Fibroblast of lung (primary cell): ENCODE measurements around the gene LAMA4. TPM values are rescaled to one million over a fixed set of nuclear protein-coding genes. Genes with fewer than 3 reads are reported as not detected.

Source experiments
- DNase-seq, 2 donors: peaks; one replicate each; pipeline versions ENCODE4 v3.0.0 to v3.0.0-alpha.2; 2010; ENCODE audit warnings: low read depth in 2 of 2
- H2AFZ ChIP-seq: 2 replicates; pipeline ENCODE4 v1.5.1; 2012; ENCODE audit warnings: low read length, control low read depth, inconsistent platforms
- H3K27ac ChIP-seq: 2 replicates; pipeline ENCODE4 v1.5.1; 2011; ENCODE audit warnings: low read length, control low read depth; ENCODE audit not compliant: insufficient read depth
- H3K27me3 ChIP-seq: 2 replicates; pipeline ENCODE4 v1.5.1; 2011; ENCODE audit warnings: mild to moderate bottlenecking, low read length; ENCODE audit not compliant: control insufficient read depth, insufficient read depth
- H3K36me3 ChIP-seq: 2 replicates; pipeline ENCODE4 v1.5.1; 2011; ENCODE audit warnings: low read length; ENCODE audit not compliant: control insufficient read depth, insufficient read depth
- H3K4me1 ChIP-seq: 2 replicates; pipeline ENCODE4 v1.5.1; 2011; ENCODE audit warnings: low read length; ENCODE audit not compliant: control insufficient read depth, insufficient read depth; ENCODE audit errors: extremely low read depth
- H3K4me2 ChIP-seq: 2 replicates; pipeline ENCODE4 v1.5.1; 2011; ENCODE audit warnings: low read length, control low read depth; ENCODE audit not compliant: insufficient read depth; ENCODE audit errors: extremely low read depth
- H3K4me3 ChIP-seq, 4 experiments: fragments of 200-600 bp in 1 of 4; sonication (generic) in 1 of 4; replicated peaks in 1 of 4; 2 replicates each; pipeline ENCODE4 v1.5.1; 2011 to 2016; ENCODE audit warnings: low read length in 4 of 4, low read depth in 3 of 4, mild to moderate bottlenecking in 3 of 4, control low read depth in 2 of 4, inconsistent platforms in 1 of 4, mixed read lengths in 1 of 4; ENCODE audit not compliant: insufficient read depth in 1 of 4; ENCODE audit errors: control extremely low read depth in 1 of 4
- H3K79me2 ChIP-seq: 2 replicates; pipeline ENCODE4 v1.5.1; 2012; ENCODE audit warnings: mild to moderate bottlenecking, low read length, inconsistent platforms; ENCODE audit not compliant: control insufficient read depth, insufficient read depth
- H3K9ac ChIP-seq: 2 replicates; pipeline ENCODE4 v1.5.1; 2011; ENCODE audit warnings: mild to moderate bottlenecking, low read length, control low read depth; ENCODE audit not compliant: insufficient read depth
- H3K9me3 ChIP-seq: 2 replicates; pipeline ENCODE4 v1.5.1; 2012; ENCODE audit warnings: low read depth, low read length; ENCODE audit not compliant: control insufficient read depth, insufficient read depth
- H4K20me1 ChIP-seq: 2 replicates; pipeline ENCODE4 v1.5.1; 2011; ENCODE audit warnings: low read length; ENCODE audit not compliant: control insufficient read depth, insufficient read depth; ENCODE audit errors: extremely low read depth
- CTCF ChIP-seq, 2 donors: IDR thresholded peaks in 1 of 2; conservative IDR thresholded peaks in 1 of 2; 1 replicate in 1 of 2; 2 replicates in 1 of 2; pipeline ENCODE4 v1.5.1; 2011 to 2012; ENCODE audit warnings: low read length in 2 of 2, control low read depth in 1 of 2, inconsistent platforms in 1 of 2, low read depth in 1 of 2, mild to moderate bottlenecking in 1 of 2
- EZH2 ChIP-seq: IDR thresholded peaks from 2 replicates; pipeline ENCODE4 v1.5.1; 2012; ENCODE audit warnings: low read length, control low read depth, mild to moderate bottlenecking; ENCODE audit errors: missing control alignments
- polyA plus RNA-seq, 2 donors: library from polyadenylated mRNA; depleted of rRNA in 1 of 2; stranded (reverse) in 1 of 2; unstranded in 1 of 2; fragments of >200 nt; gene quantifications; 2 replicates each; pipeline ENCODE4 v1.2.1, GENCODE V29; 2011 to 2012; ENCODE audit warnings: missing spikeins in 1 of 2
- total RNA-seq: library from RNA; depleted of rRNA; stranded (reverse); fragments of >200 nt; gene quantifications from 2 replicates; pipeline ENCODE4 v1.2.1, GENCODE V29; 2014

Gene LAMA4
- total and polyA plus RNA-seq, 2 donors (not counting 1 experiment from before 2014, with no cell fraction given): 636 to 662 TPM

- no peak for TF ChIP-seq EZH2
- TF ChIP-seq CTCF (conservative IDR thresholded peaks at IDR 0.05 in 1 of 2, IDR thresholded peaks at IDR 0.05 in 1 of 2; ENCODE audit: low read depth in 1 of 2, low read length in 2 of 2): no peak
- Histone ChIP-seq H3K4me2 (no peak overlapping the region), H3K27ac (no peak overlapping the region), H2AFZ (no peak overlapping the region), H3K4me1 (no peaks in the 10 kb centered on the region), H3K4me3 (no peak overlapping the region), H3K9me3 (no peaks in the 10 kb centered on the region), H4K20me1 (no peaks in the 10 kb centered on the region), H3K9ac (no peak overlapping the region), H3K79me2 (no peaks in the 10 kb centered on the region), H3K27me3 (no peaks in the 10 kb centered on the region), H3K36me3 (peaks cover 21% of the 10 kb centered on the region)
- no peak for DNase-seq
These were observed 112.7 kb downstream of the LAMA4 start for GRCh38 chr6:112141707-112142106.

DNA sequence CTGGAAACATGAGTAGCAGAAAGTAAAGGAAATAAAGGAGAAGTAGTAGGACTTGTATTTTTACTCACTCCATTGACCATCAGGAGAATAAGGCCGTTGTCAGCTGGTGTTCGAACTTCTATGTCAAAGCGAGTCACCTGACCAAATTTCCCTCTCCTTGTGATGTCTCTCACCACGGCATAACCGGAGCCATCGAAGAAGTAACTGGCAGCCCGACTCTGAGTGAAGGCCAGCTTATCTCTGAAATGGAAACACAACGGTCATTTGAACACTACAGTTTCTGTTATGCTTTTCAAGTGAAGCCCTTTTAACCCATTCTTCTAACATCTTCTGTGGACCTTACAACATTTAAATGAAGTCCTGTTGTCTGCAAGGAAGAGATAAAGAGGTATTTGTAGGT is 115.3 kb downstream of the LAMA4 start:
- H3K9me3 ChIP-seq: no peaks in the 10 kb centered on the region
- H3K9ac ChIP-seq: no peak overlapping the region
- H3K27ac ChIP-seq: no peak overlapping the region
- no peaks in the 10 kb centered on the region for H3K4me1 ChIP-seq
- H3K4me2 ChIP-seq: no peak overlapping the region
- no peak overlapping the region for H3K4me3 ChIP-seq
- no peak for TF ChIP-seq CTCF (conservative IDR thresholded peaks at IDR 0.05 in 1 of 2, IDR thresholded peaks at IDR 0.05 in 1 of 2; ENCODE audit: low read depth in 1 of 2, low read length in 2 of 2)
- TF ChIP-seq EZH2: no peak
- H3K36me3 ChIP-seq: peaks cover 21% of the 10 kb centered on the region
- no peaks in the 10 kb centered on the region for H3K27me3 ChIP-seq
- no peak for DNase-seq
- H2AFZ ChIP-seq: no peak overlapping the region
- H3K79me2 ChIP-seq: no peaks in the 10 kb centered on the region
- no peaks in the 10 kb centered on the region for H4K20me1 ChIP-seq

DNA sequence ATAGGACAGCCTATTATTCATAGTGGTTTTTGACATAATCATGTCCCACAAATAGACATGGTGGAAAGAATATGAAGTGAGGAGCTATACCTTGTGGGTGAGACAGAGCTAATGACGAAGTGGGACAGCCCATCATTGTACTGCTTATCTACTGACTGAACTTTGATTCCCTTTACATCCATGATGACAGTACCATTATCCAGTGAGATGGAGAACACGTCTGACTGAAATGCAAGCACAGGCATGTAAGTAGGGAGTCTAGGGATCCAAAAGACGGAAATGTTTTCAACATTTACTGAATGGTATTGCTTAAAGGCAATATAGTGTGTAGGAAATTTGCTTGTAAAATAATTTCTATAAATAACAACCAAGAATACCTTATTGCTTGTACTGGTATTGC is 123.5 kb downstream of the LAMA4 start:
- H3K9ac ChIP-seq: no peak overlapping the region
- no peak overlapping the region for H2AFZ ChIP-seq
- H3K9me3 ChIP-seq: no peaks in the 10 kb centered on the region
- TF ChIP-seq CTCF (conservative IDR thresholded peaks at IDR 0.05 in 1 of 2, IDR thresholded peaks at IDR 0.05 in 1 of 2; ENCODE audit: low read depth in 1 of 2, low read length in 2 of 2) (no peak), EZH2 (no peak)
- H3K4me2 ChIP-seq: no peak overlapping the region
- H3K27ac ChIP-seq: no peak overlapping the region
- no peaks in the 10 kb centered on the region for H3K27me3 ChIP-seq
- no peak overlapping the region for H3K4me3 ChIP-seq
- H4K20me1 ChIP-seq: no peaks in the 10 kb centered on the region
- no peaks in the 10 kb centered on the region for H3K79me2 ChIP-seq
- no peak for DNase-seq
- H3K4me1 ChIP-seq: no peaks in the 10 kb centered on the region
- H3K36me3 ChIP-seq: peaks cover 20% of the 10 kb centered on the region
